Erythroblast (primary cell): ENCODE data around the gene C20orf204.

Experiments used
- GATA1 ChIP-seq: IDR thresholded peaks from 2 replicates; pipeline ENCODE4 v1.6.1; 2011; ENCODE audit warnings: low read depth, mild to moderate bottlenecking, control low read depth, low read length, moderate library complexity
- POLR2A ChIP-seq: IDR thresholded peaks from 2 replicates; pipeline ENCODE4 v1.6.1; 2011; ENCODE audit warnings: mild to moderate bottlenecking, low read length

DNA sequence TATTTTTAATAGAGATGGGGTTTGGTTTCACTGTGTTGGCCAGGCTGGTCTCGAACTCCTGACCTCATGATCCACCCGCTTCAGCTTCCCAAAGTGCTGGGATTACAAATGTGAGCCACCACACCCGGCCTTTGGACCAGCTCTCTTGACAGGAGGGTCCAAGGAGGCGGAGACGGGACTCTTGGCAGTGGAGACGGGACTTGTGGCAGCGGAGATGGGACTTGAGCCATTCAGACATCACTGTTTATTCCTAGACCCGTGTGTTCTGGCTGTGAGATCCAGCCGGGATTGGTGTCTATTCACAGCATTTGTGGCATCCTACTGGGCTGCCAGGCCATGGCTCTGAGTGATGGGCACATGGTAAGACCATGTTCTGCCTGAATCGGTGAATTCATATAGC lies 29.5 kb upstream of the C20orf204 start:
- TF ChIP-seq POLR2A: no peak
- no peak for TF ChIP-seq GATA1
